Vagina (tissue), 2 donors: ENCODE results near the gene LTBR. TPM values are rescaled to one million over a fixed set of nuclear protein-coding genes. Genes with fewer than 3 reads are reported as not detected.

ENCODE experiments used
- DNase-seq, 2 donors: peaks; one replicate each; pipeline ENCODE4 v3.0.0-alpha.2; 2017; ENCODE audit errors: extremely low spot score in 2 of 2
- H3K27ac ChIP-seq: fragments of 200-600 bp; sonication (generic); one replicate; pipeline ENCODE4 v1.5.1; 2019
- H3K27me3 ChIP-seq: fragments of 200-600 bp; sonication (generic); one replicate; pipeline ENCODE4 v1.5.1; 2019
- H3K36me3 ChIP-seq, 2 donors: fragments of 200-600 bp; sonication (generic); one replicate each; pipeline ENCODE4 v1.5.1; 2017 to 2019
- H3K4me1 ChIP-seq: fragments of 200-600 bp; sonication (generic); one replicate; pipeline ENCODE4 v1.5.1; 2019
- H3K4me3 ChIP-seq, 2 donors: fragments of 200-600 bp; sonication (generic); 1 replicate in 1 of 2; 2 replicates in 1 of 2; pipeline ENCODE4 v1.5.1; 2016 to 2019
- H3K9me3 ChIP-seq: fragments of 200-600 bp; sonication (generic); one replicate; pipeline ENCODE4 v1.5.1; 2019
- POLR2A ChIP-seq, 2 donors: fragments of 450-650 bp; IDR thresholded peaks; one replicate each; pipeline ENCODE4 v1.6.1; 2017; ENCODE audit warnings: antibody characterized with exemption in 2 of 2, mild to moderate bottlenecking in 2 of 2, moderate library complexity in 2 of 2
- POLR2AphosphoS5 ChIP-seq, 2 donors: sonication (generic); formaldehyde crosslinking; IDR thresholded peaks; one replicate each; pipeline ENCODE4 v1.9.0; 2017; ENCODE audit warnings: antibody characterized with exemption in 2 of 2, mild to moderate bottlenecking in 2 of 2, low read depth in 1 of 2; ENCODE audit not compliant: insufficient read depth in 1 of 2
- intact Hi-C: fragments of 100-400 bp; cut with DNase I; formaldehyde crosslinking; loops from one replicate; pipeline ENCODE4 v1.15.1; 2023
- total RNA-seq: library from RNA; depleted of rRNA; stranded (reverse); fragments of >200 nt; gene quantifications from one replicate; pipeline ENCODE4 v1.2.3, GENCODE V29; 2016
- TF ChIP-seq, protein P1 (sequence below), 3 experiments: fragments of 450-650 bp in 2 of 3; fragments of 200-600 bp in 1 of 3; sonication (generic) in 1 of 3; IDR thresholded peaks; one replicate each; pipeline ENCODE4 v1.5.1; 2017 to 2019; ENCODE audit warnings: antibody characterized with exemption in 3 of 3, mild to moderate bottlenecking in 2 of 3, moderate library complexity in 2 of 3

The LTBR gene
- total RNA-seq, 1 donor from 2014 or later, result 146 TPM

DNA sequence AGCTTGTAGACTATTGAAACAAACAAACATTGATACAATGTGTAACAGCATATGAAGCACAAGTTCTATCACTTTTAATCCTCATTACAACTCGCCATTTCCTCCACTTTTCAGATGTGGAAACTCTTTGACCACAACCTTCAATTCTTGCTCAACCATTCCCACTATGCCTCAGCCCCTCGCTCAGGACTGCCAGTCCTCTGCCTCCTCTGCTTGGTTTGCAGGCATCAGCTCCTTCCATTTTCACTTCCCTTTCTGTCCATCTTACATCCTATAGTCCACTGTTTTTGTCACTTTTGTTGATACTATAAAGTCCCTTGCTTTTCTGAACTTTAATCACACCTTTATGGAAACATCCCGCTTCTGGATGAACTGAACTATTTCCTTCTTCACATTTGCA is 32.6 kb downstream of the LTBR start:
- no peaks in the 10 kb centered on the region for H3K4me1 ChIP-seq
- H3K4me3 ChIP-seq, result no peak overlapping the region
- no peak overlapping the region for H3K27ac ChIP-seq
- no peaks in the 10 kb centered on the region for H3K9me3 ChIP-seq
- H3K27me3 ChIP-seq, result no peaks in the 10 kb centered on the region
- DNase-seq, result no peak
- intact Hi-C loops, result no loop called here
- TF ChIP-seq POLR2A (IDR thresholded peaks at IDR 0.05) (no peak), POLR2AphosphoS5 (IDR thresholded peaks at IDR 0.05; ENCODE audit: insufficient read depth in 1 of 2, low read depth in 1 of 2) (no peak)
- TF ChIP-seq, protein P1, sequence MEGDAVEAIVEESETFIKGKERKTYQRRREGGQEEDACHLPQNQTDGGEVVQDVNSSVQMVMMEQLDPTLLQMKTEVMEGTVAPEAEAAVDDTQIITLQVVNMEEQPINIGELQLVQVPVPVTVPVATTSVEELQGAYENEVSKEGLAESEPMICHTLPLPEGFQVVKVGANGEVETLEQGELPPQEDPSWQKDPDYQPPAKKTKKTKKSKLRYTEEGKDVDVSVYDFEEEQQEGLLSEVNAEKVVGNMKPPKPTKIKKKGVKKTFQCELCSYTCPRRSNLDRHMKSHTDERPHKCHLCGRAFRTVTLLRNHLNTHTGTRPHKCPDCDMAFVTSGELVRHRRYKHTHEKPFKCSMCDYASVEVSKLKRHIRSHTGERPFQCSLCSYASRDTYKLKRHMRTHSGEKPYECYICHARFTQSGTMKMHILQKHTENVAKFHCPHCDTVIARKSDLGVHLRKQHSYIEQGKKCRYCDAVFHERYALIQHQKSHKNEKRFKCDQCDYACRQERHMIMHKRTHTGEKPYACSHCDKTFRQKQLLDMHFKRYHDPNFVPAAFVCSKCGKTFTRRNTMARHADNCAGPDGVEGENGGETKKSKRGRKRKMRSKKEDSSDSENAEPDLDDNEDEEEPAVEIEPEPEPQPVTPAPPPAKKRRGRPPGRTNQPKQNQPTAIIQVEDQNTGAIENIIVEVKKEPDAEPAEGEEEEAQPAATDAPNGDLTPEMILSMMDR (IDR thresholded peaks at IDR 0.05), result no peak
- no peaks in the 10 kb centered on the region for H3K36me3 ChIP-seq

DNA sequence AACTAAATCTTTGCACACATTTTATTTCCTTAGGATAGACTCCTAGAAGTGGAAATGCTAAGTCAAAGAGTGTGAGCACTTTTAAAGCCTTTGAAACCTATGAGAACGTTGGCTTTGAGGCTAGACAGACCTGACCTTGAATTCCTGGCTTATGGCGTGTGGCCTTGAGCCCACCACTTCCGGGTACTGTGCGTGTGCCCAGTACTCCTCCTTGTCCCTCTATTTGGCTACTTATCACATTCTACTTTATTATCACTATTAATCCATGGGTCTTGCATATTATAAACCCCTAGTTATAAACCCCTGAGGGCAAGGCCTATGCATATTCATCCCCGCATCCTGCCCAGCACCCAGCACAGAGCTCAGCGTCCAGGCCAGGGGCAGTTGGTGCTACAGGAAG is 34.8 kb downstream of the LTBR start:
- Histone ChIP-seq H3K36me3 (no peaks in the 10 kb centered on the region), H3K27me3 (no peaks in the 10 kb centered on the region), H3K4me3 (no peak overlapping the region), H3K27ac (no peak overlapping the region), H3K4me1 (peaks cover 2% of the 10 kb centered on the region), H3K9me3 (no peaks in the 10 kb centered on the region)
- intact Hi-C loops, result no loop called here
- TF ChIP-seq POLR2A (IDR thresholded peaks at IDR 0.05) (no peak), POLR2AphosphoS5 (IDR thresholded peaks at IDR 0.05; ENCODE audit: insufficient read depth in 1 of 2, low read depth in 1 of 2) (no peak)
- TF ChIP-seq, protein P1 (IDR thresholded peaks at IDR 0.05), result no peak
- no peak for DNase-seq

DNA sequence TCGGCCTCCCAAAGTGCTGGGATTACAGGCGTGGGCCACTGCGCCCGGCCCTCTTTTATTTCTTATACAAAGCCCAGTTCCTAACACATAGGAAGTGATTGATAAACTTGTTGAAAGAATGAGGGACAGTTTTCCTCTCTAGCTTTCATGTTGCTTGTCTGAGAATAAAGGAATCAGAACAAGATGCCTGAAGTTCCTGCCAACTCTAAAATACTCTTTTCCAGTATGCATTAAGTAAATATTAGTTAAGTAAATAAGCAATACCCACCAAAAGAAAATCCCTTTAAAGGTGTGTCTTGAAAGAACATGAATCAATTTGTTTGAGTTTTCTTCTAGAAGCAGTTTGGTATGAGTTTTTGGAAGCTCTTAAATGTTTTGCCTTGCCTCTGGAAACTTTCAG is 36.4 kb downstream of the LTBR start:
- intact Hi-C loops, result loop anchor here (5.0 kb wide), 1 partner anchor 117 kb away; no protein-coding TSS in a partner anchor
- TF ChIP-seq, protein P1 (IDR thresholded peaks at IDR 0.05), result no peak
- no peak for TF ChIP-seq POLR2AphosphoS5 (IDR thresholded peaks at IDR 0.05; ENCODE audit: insufficient read depth in 1 of 2, low read depth in 1 of 2)
- TF ChIP-seq POLR2A (IDR thresholded peaks at IDR 0.05), result no peak
- no peaks in the 10 kb centered on the region for H3K27me3 ChIP-seq
- H3K9me3 ChIP-seq, result no peaks in the 10 kb centered on the region
- no peaks in the 10 kb centered on the region for H3K36me3 ChIP-seq
- no peak overlapping the region for H3K4me3 ChIP-seq
- peaks cover 4% of the 10 kb centered on the region for H3K4me1 ChIP-seq
- no peak for DNase-seq
- no peak overlapping the region for H3K27ac ChIP-seq

DNA sequence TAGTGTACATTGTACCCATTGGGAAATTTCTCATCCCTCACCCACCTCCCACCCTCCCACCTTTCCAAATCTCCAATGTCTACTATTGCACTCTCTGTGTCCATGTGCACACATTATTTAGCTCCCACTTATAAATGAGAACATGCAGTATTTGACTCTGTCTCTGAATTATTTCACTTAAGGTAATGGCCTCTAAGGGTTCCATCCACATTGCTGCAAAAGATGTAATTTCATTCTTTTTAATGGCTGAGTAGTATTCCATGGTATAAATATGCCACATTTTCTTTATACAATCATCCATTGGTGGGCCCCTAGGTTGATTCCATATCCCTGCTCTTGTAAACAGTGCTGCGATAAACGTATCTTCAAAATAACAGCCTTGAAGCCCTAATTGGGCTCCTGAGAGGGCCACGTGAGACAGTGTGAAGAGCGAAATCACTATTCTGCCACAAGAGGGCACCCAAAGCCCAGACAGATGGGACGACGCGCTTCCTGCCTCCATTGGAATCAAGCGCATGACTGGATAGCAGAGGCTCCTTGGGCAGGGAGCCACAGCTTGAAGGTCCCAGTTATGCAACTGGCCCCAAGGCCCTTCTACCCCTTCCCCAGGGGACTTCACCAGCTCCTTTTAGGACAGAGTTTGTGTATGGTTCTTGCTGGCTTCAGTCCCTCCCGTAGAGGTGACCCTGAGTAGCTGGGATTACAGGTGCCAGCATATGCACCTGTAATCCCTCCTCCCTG is 39.5 kb downstream of the LTBR start:
- Histone ChIP-seq H3K27ac (no peak overlapping the region), H3K36me3 (no peaks in the 10 kb centered on the region), H3K4me3 (no peak overlapping the region), H3K4me1 (peaks cover 4% of the 10 kb centered on the region), H3K27me3 (no peaks in the 10 kb centered on the region), H3K9me3 (no peaks in the 10 kb centered on the region)
- peak; percentile 64 to 87 for TF ChIP-seq POLR2AphosphoS5 (IDR thresholded peaks at IDR 0.05; ENCODE audit: insufficient read depth in 1 of 2, low read depth in 1 of 2)
- TF ChIP-seq POLR2A (IDR thresholded peaks at IDR 0.05), result no peak
- TF ChIP-seq, protein P1 (IDR thresholded peaks at IDR 0.05), result peak; percentile 84 to 96 (median 94)
- DNase-seq, result no peak
- intact Hi-C loops, result loop anchor here (5.0 kb wide), 1 partner anchor 114 kb away; no protein-coding TSS in a partner anchor

DNA sequence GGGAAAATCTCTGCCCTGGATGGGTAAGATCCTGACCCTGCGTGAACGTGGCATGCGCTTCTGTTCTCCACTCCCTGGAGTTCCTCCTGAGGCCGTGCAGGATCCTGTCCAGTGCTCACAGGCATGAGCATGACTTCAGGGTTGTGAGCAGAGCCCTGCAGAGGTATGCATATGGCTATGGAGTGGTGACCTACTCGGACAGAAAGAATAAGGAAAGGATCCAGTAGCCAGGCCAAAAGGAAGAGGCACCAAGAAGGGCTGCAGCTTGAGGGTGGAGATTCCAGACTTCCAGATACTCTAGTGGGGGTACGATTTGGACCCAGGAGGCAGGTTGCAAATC is 40.0 kb downstream of the LTBR start:
- Histone ChIP-seq H3K4me1 (peaks cover 4% of the 10 kb centered on the region), H3K4me3 (no peak overlapping the region), H3K27me3 (no peaks in the 10 kb centered on the region), H3K36me3 (no peaks in the 10 kb centered on the region), H3K27ac (no peak overlapping the region), H3K9me3 (no peaks in the 10 kb centered on the region)
- DNase-seq, result no peak
- TF ChIP-seq POLR2A (IDR thresholded peaks at IDR 0.05) (no peak), POLR2AphosphoS5 (IDR thresholded peaks at IDR 0.05; ENCODE audit: insufficient read depth in 1 of 2, low read depth in 1 of 2) (no peak)
- TF ChIP-seq, protein P1 (IDR thresholded peaks at IDR 0.05), result no peak
- intact Hi-C loops, result loop anchor here (5.0 kb wide), 1 partner anchor 113 kb away; no protein-coding TSS in a partner anchor
